Measurements from ENCODE around the gene NDUFA3. TPM values are rescaled to one million over a fixed set of nuclear protein-coding genes. Genes with fewer than 3 reads are reported as not detected.
A peak's percentile ranks its signal among the peaks of the same experiment; 100 is the strongest.

Gene NDUFA3
- total RNA-seq, 4 donors from 2014 or later, result 2.8 to 40.0 (median 25.4) TPM

DNA sequence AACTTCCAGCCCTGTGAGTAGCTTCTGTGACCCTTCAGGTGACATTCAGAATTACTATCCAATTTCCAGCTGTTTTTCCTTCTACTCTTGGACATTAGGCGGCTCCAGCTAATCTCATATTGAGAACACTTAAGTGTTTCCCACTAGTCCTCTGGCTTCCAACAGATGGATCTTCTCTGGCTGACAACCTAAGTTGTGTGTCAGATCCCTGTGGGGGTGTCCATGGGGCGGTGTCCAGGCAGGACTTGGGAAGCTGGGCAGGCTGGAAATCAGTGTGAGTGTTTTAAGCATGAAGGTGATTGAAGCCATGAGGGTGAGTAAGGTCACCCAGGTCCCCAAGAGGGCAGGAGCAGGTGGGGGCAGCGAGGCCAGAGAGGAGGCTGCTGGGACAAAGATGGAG, 45.0 kb downstream of the NDUFA3 start:
- Histone ChIP-seq H3K9me3 (no peaks in the 10 kb centered on the region), H3K27ac (peak overlapping the region in 1 of 4 donors; percentile 11), H3K36me3 (peaks cover 11 to 100% (median 68%) of the 10 kb centered on the region in 3 donors), H3K4me1 (peaks cover 0 to 6% (median 0%) of the 10 kb centered on the region in 4 donors), H3K27me3 (no peaks in the 10 kb centered on the region), H3K4me3 (no peak overlapping the region)
- WGBS, 2 donors, result 65 to 85% methylated on average over 3 of the region's 3 CpGs
- no peak for DNase-seq (ENCODE audit: low spot score in 2 of 2)
- TF ChIP-seq, protein P1, sequence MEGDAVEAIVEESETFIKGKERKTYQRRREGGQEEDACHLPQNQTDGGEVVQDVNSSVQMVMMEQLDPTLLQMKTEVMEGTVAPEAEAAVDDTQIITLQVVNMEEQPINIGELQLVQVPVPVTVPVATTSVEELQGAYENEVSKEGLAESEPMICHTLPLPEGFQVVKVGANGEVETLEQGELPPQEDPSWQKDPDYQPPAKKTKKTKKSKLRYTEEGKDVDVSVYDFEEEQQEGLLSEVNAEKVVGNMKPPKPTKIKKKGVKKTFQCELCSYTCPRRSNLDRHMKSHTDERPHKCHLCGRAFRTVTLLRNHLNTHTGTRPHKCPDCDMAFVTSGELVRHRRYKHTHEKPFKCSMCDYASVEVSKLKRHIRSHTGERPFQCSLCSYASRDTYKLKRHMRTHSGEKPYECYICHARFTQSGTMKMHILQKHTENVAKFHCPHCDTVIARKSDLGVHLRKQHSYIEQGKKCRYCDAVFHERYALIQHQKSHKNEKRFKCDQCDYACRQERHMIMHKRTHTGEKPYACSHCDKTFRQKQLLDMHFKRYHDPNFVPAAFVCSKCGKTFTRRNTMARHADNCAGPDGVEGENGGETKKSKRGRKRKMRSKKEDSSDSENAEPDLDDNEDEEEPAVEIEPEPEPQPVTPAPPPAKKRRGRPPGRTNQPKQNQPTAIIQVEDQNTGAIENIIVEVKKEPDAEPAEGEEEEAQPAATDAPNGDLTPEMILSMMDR (IDR thresholded peaks at IDR 0.05), result no peak
- TF ChIP-seq EP300 (IDR thresholded peaks at IDR 0.05), result no peak
- no peak for TF ChIP-seq POLR2A (IDR thresholded peaks at IDR 0.05)

DNA sequence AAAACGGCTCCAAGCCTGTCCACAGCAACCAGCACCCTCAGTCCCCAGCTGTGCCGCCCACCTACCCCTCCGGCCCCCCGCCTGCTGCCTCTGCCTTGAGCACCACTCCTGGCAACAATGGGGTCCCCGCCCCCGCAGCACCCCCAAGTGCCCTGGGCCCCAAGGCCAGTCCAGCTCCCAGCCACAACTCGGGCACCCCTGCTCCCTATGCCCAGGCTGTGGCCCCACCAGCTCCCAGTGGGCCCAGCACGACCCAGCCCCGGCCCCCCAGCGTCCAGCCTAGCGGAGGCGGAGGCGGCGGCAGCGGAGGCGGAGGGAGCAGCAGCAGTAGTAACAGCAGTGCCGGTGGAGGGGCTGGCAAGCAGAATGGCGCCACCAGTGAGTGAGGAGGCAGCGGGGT, 45.5 kb downstream of the NDUFA3 start:
- no peak for DNase-seq (ENCODE audit: low spot score in 2 of 2)
- peaks cover 0 to 11% (median 0%) of the 10 kb centered on the region in 4 donors for H3K4me1 ChIP-seq
- peak overlapping the region in 1 of 4 donors; percentile 11 for H3K27ac ChIP-seq
- WGBS, 2 donors, result 67 to 84% methylated on average over 11 to 12 of the region's 19 CpGs
- no peaks in the 10 kb centered on the region for H3K9me3 ChIP-seq
- TF ChIP-seq, protein P1 (IDR thresholded peaks at IDR 0.05), result no peak
- no peak for TF ChIP-seq POLR2A (IDR thresholded peaks at IDR 0.05)
- no peak for TF ChIP-seq EP300 (IDR thresholded peaks at IDR 0.05)
- H3K27me3 ChIP-seq, result no peaks in the 10 kb centered on the region
- H3K4me3 ChIP-seq, result no peak overlapping the region
- H3K36me3 ChIP-seq, result peaks cover 7 to 100% (median 68%) of the 10 kb centered on the region in 3 donors

DNA sequence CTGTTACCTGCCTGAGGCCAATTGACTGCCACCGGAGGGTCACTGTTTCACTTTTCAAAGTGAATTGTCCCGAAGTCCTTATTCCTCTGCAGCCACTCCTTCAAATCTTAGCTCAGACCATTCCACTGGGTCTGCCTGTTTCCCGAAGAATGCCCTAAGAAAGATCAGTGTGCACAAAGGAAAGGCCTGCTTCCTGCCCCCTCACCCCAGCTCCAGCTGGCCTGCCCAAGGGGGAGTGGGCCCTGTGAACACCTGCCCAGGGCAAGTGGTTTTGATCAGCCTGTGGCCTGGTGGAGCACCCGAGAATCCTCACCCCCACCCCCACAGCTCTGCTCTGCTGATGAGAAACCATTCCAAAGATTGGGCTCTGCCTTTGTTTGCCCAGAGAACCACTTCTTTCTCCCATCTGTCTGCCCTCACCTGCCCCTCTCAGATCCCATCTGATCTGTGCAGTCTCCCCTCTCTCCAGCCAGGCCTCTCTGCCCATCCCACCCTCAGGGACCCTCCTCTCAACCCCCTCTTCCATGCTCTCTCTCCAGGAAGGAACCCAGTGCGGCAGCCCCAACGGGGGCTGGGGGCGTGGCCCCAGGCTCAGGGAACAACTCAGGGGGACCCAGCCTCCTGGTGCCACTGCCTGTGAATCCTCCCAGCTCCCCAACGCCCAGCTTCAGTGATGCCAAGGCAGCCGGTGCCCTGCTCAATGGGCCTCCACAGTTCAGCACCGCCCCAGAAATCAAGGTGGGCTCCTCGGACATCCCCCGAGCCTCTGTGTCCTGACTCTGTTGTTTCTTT, 46.6 kb downstream of the NDUFA3 start:
- no peak for TF ChIP-seq POLR2A (IDR thresholded peaks at IDR 0.05)
- TF ChIP-seq, protein P1 (IDR thresholded peaks at IDR 0.05), result no peak
- TF ChIP-seq EP300 (IDR thresholded peaks at IDR 0.05), result no peak
- Histone ChIP-seq H3K27me3 (no peaks in the 10 kb centered on the region), H3K4me1 (peaks cover 0 to 15% (median 0%) of the 10 kb centered on the region in 4 donors), H3K36me3 (peaks cover 7 to 100% (median 66%) of the 10 kb centered on the region in 3 donors), H3K27ac (no peak overlapping the region), H3K9me3 (no peaks in the 10 kb centered on the region), H3K4me3 (no peak overlapping the region)
- 87 to 88% methylated on average over 12 of the region's 12 CpGs for WGBS, 2 donors
- DNase-seq (ENCODE audit: low spot score in 2 of 2), result no peak

DNA sequence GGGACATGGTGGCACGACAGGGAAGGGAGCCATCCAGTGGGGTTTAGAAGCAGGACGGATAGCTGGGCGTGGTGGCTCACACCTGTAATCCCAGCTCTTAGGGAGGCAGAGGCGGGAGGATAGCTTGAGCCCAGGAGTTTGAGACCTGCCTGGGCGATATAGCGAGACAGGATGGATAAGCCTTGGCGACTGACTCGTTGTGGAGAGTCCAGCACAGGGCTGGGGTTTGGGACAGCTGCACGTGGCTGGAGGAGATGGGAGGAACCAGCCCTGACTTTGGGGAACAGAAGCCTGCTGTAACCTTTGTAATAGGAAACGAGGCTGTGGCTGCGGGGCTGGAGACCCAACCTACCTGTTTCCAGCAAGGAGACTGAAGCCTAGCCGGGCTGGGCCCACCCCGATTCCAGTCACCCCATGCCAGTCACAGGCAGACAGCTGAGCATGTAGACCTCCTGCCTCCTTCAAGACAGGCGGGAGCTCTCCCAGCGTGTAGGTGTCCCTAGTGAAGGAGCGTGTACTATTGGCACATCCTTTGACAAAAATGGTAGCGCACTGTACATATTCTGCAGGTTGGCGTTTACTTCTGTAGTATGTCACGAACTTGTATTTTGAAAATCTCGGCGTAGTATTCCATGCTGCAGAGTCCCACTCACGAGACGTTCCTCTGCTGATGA, 48.8 kb downstream of the NDUFA3 start:
- Histone ChIP-seq H3K9me3 (no peaks in the 10 kb centered on the region), H3K4me1 (peaks cover 0 to 15% (median 0%) of the 10 kb centered on the region in 4 donors), H3K36me3 (peaks cover 2 to 100% (median 72%) of the 10 kb centered on the region in 3 donors), H3K27me3 (no peaks in the 10 kb centered on the region), H3K4me3 (no peak overlapping the region), H3K27ac (no peak overlapping the region)
- TF ChIP-seq POLR2A (IDR thresholded peaks at IDR 0.05) (no peak), EP300 (IDR thresholded peaks at IDR 0.05) (no peak)
- TF ChIP-seq, protein P1 (IDR thresholded peaks at IDR 0.05), result no peak
- WGBS, 2 donors, result 79 to 85% methylated on average over 23 of the region's 23 CpGs
- DNase-seq (ENCODE audit: low spot score in 2 of 2), result no peak

DNA sequence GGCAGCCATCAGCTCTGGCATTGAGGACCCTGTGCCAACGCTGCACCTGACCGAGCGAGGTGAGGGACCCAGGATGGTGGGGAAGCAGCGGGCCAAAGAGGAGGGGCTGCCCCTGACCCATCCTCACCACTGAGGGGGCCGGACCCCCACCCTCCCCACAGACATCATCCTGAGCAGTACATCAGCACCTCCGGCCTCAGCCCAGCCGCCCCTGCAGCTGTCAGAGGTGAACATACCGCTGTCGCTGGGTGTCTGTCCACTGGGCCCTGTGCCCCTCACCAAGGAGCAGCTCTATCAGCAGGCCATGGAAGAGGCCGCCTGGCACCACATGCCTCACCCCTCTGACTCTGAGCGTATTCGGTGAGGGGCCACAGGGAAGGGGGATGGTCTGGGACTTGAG, 49.6 kb downstream of the NDUFA3 start:
- Histone ChIP-seq H3K27ac (no peak overlapping the region), H3K4me1 (peaks cover 0 to 15% (median 0%) of the 10 kb centered on the region in 4 donors), H3K4me3 (no peak overlapping the region), H3K9me3 (no peaks in the 10 kb centered on the region), H3K36me3 (peaks cover 2 to 100% (median 70%) of the 10 kb centered on the region in 3 donors), H3K27me3 (no peaks in the 10 kb centered on the region)
- no peak for DNase-seq (ENCODE audit: low spot score in 2 of 2)
- 90 to 96% methylated on average over 10 to 11 of the region's 12 CpGs for WGBS, 2 donors
- TF ChIP-seq POLR2A (IDR thresholded peaks at IDR 0.05) (no peak), EP300 (IDR thresholded peaks at IDR 0.05) (no peak)
- TF ChIP-seq, protein P1 (IDR thresholded peaks at IDR 0.05), result no peak
